NCI-H2081 (cell line): ENCODE results near the gene PHTF1.
"Not testable (repeated sequence)": the region's sequence is repeated elsewhere in the genome, so short reads cannot be mapped to it uniquely, and the experiment has no call there.

Experiments
- DNase-seq, 2 experiments: peaks; one replicate each; lab custom pipeline; 2025; lab: John Stamatoyannopoulos, UW

Gene PHTF1

DNA sequence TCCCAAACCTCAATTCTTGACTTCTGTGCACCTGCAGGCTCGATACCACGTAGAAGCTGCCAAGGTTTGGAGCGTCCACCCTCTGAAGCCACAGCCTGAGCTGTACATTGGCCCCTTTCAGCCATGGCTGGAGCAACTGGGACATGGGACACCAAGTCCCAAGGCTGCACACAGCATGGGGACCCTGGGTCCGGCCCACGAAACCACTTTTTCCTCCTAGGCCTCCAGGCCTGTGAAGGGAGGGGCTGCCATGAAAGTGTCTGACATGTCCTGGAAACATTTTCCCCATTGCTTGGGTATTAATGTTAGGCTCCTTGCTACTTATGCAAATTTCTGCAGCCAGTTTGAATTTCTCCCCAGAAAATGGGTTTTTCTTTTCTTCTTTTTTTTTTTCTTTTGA lies 40.7 kb downstream of the PHTF1 start:
- not testable (repeated sequence) for DNase-seq

DNA sequence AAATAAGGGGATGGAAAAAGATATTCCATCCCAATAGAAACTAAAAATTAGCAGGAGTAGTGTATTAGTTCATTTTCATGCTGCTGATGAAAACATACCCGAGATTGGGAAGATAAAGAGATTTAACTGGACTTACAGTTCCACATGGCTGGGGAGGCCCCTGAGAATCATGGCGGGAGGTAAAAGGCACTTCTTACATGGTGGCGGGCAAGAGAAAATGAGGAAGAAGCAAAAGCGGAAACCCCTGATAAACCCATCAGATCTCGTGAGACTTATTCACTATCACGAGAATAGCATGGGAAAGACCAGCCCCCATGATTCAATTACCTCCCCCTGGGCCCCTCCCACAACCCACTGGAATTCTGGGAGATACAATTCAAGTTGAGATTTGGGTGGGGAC lies 41.8 kb downstream of the PHTF1 start:
- not testable (repeated sequence) for DNase-seq

GRCh38 chr1:113714606-113715269 lies 44.5 kb downstream of the PHTF1 start:
- DNase-seq = no peak

DNA sequence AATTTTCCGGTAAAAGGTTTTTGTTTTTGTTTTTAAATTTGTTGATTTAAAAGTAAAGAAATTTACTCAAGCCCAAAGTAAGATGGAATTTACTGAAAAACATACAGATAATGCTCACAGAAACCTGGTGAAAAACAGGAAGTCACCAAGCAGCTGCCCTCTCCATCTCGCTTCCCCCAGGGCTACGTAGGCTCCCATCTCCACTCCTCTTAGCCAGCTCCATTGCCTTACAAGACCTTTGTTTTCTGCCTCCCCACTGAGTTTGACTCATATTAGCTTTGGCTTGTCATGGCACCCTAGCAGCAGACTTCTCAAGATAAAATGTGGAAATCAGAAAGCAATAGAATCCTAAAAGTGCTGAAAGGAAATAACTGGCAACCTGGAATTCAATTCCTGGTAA lies 57.9 kb downstream of the PHTF1 start:
- DNase-seq = no peak

GRCh38 chr1:113694910-113695309 lies 64.4 kb downstream of the PHTF1 start:
- DNase-seq = no peak

DNA sequence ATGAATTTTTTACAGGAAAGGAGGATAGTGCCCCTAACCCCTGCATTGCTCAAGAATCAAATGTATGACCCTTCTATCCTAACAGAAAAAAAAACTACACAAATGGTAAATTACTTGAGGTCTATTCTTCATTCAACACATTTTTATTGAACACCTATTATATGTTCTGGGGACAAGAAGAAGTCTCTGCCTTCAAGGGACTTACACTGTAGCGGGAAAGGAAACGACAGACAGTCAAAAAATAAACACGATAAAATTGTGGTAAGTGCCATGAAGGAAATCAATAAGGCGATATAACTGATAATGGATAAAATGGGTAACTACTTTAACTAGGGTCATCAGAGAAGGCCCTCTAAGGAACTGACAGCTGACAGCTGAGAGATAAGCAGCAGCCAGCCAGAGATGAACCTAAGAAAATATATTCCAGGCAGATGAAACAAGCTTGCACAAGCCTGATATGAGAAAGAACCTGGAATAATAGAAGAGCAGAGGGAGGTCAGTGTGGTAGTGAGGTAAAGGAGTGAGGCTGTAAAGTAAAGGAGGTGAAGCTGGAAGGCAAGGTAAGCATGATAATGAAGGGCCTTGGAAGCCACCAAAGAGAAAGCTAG lies 66.4 kb downstream of the PHTF1 start:
- DNase-seq = no peak

GRCh38 chr1:113692342-113692741 lies 66.9 kb downstream of the PHTF1 start:
- no peak for DNase-seq

DNA sequence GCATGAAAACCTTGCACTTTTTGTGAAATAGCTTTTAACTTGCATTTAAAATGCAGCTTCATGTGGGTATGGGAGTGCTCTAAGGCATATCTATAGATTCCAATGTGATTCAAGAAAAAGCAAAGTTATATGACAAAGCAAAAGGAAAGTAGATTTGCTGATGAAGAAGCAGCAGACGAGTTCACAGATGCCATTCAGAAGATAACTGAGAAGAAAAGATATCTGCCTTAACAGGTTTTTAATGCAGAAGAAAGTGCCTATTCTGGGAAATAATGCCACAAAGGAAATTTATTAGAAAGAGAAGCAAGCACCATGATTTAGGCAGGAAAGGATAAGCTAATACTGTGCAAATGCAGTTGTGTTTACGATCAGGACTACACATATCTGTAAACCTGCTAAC lies 68.1 kb downstream of the PHTF1 start:
- DNase-seq = no peak

- DNase-seq = no peak
These were observed 72.2 kb downstream of the PHTF1 start for GRCh38 chr1:113686891-113687618.

GRCh38 chr1:113684153-113684541 lies 75.1 kb downstream of the PHTF1 start:
- no peak for DNase-seq

DNA sequence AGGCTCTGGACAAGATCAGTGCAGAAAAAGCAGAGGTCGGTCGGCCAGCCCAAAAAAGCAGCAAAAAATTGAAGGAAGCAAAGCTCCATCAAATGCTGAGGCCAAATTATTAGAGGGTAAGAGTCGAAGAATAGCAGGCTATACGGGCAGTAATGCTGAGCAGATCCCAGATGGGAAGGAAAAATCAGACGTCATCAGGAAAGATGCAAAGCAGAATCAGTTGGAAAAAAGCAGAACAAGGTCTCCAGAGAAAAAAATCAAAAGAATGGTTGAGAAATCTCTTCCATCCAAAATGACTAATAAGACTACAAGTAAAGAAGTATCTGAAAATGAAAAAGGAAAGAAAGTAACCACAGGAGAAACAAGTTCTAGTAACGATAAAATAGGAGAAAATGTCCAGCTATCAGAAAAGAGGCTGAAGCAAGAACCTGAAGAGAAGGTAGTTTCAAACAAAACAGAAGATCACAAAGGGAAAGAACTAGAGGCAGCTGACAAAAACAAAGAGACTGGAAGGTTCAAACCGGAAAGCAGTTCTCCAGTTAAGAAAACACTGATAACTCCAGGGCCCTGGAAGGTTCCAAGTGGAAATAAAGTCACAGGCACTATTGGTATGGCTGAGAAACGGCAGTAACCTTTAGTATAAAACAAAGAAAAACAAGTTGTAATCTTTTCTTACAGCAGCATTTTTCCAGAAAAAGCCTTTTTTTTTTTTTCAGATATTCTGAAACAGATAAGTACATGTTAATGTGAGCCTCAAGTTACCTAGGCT lies 75.7 kb downstream of the PHTF1 start:
- no peak for DNase-seq

- DNase-seq = no peak
These were observed 77.5 kb downstream of the PHTF1 start for GRCh38 chr1:113681596-113682337.

GRCh38 chr1:113678159-113678469 lies 81.2 kb downstream of the PHTF1 start:
- DNase-seq = no peak

DNA sequence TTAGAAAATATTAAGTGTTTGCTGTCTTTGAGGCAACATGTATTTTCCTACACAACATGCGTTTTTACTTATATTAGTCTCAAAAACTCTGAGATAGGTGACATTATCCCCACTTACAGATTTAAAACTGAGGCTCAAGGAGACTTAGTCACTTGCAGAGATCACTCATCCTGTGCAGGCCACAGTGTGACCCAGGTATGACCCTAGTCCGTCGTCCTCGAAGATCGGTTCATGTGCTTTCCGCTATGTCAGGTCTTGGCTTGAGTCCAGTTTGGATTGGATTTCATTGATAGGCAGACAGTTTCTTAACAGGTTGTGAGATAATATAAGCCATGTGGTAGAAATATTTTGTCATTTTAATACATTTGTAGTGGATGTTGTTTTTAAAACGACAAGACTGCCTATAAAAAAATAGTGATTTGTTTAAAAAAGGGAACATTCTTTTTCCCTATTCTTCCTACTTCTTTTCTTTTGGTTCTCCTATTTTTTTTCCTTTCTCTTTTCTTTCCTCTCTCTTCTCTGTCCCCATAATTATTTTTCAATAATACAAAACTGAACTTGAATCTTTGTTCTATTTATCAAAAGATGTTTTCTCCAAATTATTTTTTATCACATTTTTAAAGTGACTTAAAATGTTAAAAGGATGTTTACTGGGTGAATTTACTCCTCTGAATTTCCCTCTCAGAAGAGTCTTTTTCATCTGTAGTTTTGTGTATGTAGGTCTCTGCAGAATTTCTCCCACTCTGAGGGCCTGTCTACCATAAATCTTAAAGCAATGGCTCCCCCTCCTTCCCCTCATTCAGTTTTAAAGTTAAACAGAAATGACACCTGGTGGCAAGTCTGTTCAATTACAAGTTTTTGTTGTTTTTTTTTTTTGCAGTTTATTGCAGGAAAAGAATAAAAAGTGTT lies 81.8 kb downstream of the PHTF1 start:
- peak; percentile 34 to 38 for DNase-seq

DNA sequence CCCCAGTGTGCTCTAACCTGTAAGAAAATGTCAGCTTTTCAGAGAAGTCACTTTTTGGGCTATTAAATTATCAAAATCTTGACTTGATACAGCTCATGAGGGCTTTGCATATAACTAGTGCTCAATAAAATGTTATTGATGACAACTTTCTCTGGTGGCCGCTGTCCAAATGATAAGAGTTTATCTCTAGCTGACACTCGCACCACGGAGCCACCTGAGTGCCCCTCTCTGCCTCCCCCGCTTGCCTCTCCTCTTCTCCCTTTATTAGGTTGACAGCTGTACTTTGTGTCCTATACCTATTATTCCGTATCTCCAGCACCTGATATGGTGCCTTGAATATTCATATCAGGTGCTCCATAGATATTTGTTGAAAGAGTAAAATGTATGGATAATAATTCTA lies 82.8 kb downstream of the PHTF1 start:
- DNase-seq = no peak

GRCh38 chr1:113675302-113675701 lies 84.0 kb downstream of the PHTF1 start:
- DNase-seq = no peak

GRCh38 chr1:113674591-113674990 lies 84.7 kb downstream of the PHTF1 start:
- no peak for DNase-seq

DNA sequence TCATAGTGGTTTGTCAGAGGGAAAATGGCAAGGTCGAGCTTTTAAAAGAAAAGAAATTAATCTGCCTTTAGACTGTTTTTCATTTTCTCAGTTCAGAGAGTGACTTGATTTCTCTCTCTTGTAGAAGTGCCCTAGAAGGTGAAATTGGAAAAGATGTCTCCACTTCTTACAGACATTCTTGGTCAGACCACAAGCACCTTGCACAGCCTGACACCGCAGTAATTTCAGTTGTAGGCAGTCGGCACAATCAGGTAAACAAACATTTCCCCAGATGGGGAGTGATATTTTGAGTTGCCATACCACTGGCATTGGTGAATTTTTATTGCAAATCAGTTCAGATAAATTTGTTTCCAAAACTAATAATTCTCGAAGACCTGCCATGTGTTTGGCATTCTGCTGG lies 86.8 kb downstream of the PHTF1 start:
- DNase-seq = no peak

DNA sequence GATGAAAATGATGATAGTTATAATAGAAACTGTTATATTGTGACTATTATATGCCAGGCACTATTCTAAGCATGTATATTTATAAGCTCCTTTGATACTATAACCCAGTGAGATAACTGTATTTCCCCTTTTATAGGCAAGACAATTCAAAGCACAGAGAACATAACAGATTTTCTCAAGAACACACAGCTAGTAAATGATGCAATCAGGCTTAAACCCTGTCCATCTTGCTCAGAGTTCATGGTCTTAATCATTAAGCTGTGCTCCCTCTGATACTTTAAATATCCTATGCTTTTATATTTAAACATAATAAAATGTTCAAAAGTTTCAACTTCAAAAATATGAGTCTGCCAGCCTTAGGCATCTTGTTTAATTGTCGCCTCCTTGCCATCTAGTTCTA lies 88.6 kb downstream of the PHTF1 start:
- DNase-seq = no peak

GRCh38 chr1:113669988-113670387 lies 89.3 kb downstream of the PHTF1 start:
- DNase-seq = no peak

GRCh38 chr1:113666126-113666525 lies 93.2 kb downstream of the PHTF1 start:
- DNase-seq = no peak
